Measurements from ENCODE around the gene PRDM11.

DNA sequence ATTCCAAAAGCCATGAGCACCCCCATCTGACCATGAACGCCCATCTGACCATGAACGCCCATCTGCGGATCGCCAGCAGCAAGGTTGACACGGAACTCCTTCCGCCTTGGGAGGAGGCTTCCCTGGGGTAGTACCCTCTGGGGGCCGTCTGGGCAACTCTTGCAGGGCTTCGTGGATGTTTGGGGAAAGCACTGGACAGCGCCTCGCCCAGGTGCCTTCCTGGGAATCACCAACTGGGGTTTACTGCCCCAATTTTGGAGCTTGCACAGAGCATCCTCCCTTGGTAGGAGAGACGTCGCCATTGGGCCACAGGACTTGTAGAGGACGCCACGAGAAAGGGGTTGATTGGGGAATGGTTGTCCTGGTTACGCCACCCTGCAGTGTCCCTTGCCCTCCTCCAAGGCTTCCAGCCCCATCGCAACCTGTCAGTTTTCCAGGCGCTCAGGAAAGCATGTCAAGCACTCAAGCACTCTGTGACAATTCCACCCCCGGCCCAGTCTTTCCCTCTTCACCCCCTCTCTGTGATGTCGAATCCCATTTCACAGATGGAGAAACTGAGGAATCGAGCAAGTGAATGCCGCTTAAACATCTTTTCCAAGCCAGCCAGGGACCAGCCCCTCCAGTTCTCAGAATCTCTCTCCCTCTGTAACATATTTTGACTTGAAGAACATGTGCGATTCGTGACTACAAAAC, 914 bp upstream of the PRDM11 start:
- TF ChIP-seq, protein P1, sequence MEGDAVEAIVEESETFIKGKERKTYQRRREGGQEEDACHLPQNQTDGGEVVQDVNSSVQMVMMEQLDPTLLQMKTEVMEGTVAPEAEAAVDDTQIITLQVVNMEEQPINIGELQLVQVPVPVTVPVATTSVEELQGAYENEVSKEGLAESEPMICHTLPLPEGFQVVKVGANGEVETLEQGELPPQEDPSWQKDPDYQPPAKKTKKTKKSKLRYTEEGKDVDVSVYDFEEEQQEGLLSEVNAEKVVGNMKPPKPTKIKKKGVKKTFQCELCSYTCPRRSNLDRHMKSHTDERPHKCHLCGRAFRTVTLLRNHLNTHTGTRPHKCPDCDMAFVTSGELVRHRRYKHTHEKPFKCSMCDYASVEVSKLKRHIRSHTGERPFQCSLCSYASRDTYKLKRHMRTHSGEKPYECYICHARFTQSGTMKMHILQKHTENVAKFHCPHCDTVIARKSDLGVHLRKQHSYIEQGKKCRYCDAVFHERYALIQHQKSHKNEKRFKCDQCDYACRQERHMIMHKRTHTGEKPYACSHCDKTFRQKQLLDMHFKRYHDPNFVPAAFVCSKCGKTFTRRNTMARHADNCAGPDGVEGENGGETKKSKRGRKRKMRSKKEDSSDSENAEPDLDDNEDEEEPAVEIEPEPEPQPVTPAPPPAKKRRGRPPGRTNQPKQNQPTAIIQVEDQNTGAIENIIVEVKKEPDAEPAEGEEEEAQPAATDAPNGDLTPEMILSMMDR (IDR thresholded peaks at IDR 0.05): no peak
- TF ChIP-seq POLR2AphosphoS5 (IDR thresholded peaks at IDR 0.05): no peak
- TF ChIP-seq POLR2A (IDR thresholded peaks at IDR 0.05): no peak
- TF ChIP-seq EP300 (IDR thresholded peaks at IDR 0.05): no peak

All from stomach (tissue), 4 donors.